GM23338 (cell line): ENCODE data around the gene RAD18. TPM values are rescaled to one million over a fixed set of nuclear protein-coding genes. Genes with fewer than 3 reads are reported as not detected.

ENCODE experiments used
- ATAC-seq: fragments of 200-7000 bp; cut with Tn5 transposase; 3 replicates; pipeline ENCODE4 v1.9.1; 2020
- DNase-seq: peaks from one replicate; pipeline ENCODE4 v3.0.0-alpha.2; 2015; ENCODE audit warnings: low spot score
- H2AFZ ChIP-seq: fragments of 200-600 bp; sonication (generic); 2 replicates; pipeline ENCODE4 v1.8.0; 2016; ENCODE audit warnings: antibody characterized with exemption, mild to moderate bottlenecking, moderate library complexity
- H3F3A ChIP-seq: fragments of 200-600 bp; sonication (generic); replicated peaks from 2 replicates; pipeline ENCODE4 v1.8.0; 2017; ENCODE audit warnings: antibody characterized with exemption, mixed run types, low read depth
- H3K27ac ChIP-seq: fragments of 200-600 bp; sonication (generic); 2 replicates; pipeline ENCODE4 v1.6.1; 2016; ENCODE audit warnings: low read depth
- H3K27me3 ChIP-seq: fragments of 200-600 bp; sonication (generic); 2 replicates; pipeline ENCODE4 v1.8.0; 2016; ENCODE audit warnings: mild to moderate bottlenecking, mixed run types, moderate library complexity; ENCODE audit not compliant: insufficient read depth
- H3K36me3 ChIP-seq: fragments of 200-600 bp; sonication (generic); 2 replicates; pipeline ENCODE4 v1.8.0; 2016; ENCODE audit warnings: mild to moderate bottlenecking; ENCODE audit not compliant: insufficient read depth
- H3K4me1 ChIP-seq: fragments of 200-600 bp; sonication (generic); 2 replicates; pipeline ENCODE4 v1.8.0; 2016; ENCODE audit warnings: mild to moderate bottlenecking, moderate library complexity; ENCODE audit not compliant: insufficient read depth
- H3K4me2 ChIP-seq: fragments of 200-600 bp; sonication (generic); 2 replicates; pipeline ENCODE4 v1.7.1; 2017; ENCODE audit warnings: mixed run types
- H3K4me3 ChIP-seq: fragments of 200-600 bp; sonication (generic); 2 replicates; pipeline ENCODE4 v1.6.1; 2016; ENCODE audit warnings: mixed run types
- H3K79me2 ChIP-seq: fragments of 200-600 bp; sonication (generic); replicated peaks from 2 replicates; pipeline ENCODE4 v1.8.0; 2017; ENCODE audit warnings: mild to moderate bottlenecking; ENCODE audit not compliant: insufficient read depth
- H3K9me2 ChIP-seq: fragments of 200-600 bp; sonication (generic); 2 replicates; pipeline ENCODE4 v1.8.0; 2017; ENCODE audit not compliant: insufficient read depth
- H4K20me1 ChIP-seq: fragments of 200-600 bp; sonication (generic); replicated peaks from 2 replicates; pipeline ENCODE4 v1.8.0; 2017; ENCODE audit warnings: mild to moderate bottlenecking; ENCODE audit not compliant: insufficient read depth
- H3K27ac Mint-ChIP-seq: 2 replicates; pipeline ENCODE4 v1.8.0; 2020; ENCODE audit warnings: inconsistent platforms, mild to moderate bottlenecking, moderate library complexity, mixed read lengths
- H3K27me3 Mint-ChIP-seq: 3 replicates; pipeline ENCODE4 v1.8.0; 2022; ENCODE audit warnings: low read depth, mild to moderate bottlenecking, moderate library complexity, mixed read lengths, inconsistent platforms; ENCODE audit not compliant: insufficient read depth, poor library complexity
- H3K36me3 Mint-ChIP-seq: 3 replicates; pipeline ENCODE4 v1.8.0; 2021; ENCODE audit warnings: low read depth, mild to moderate bottlenecking, inconsistent platforms, moderate library complexity, mixed read lengths
- H3K4me1 Mint-ChIP-seq: 3 replicates; pipeline ENCODE4 v1.8.0; 2020; ENCODE audit warnings: mild to moderate bottlenecking, inconsistent platforms, mixed read lengths
- H3K4me3 Mint-ChIP-seq: 3 replicates; pipeline ENCODE4 v1.8.0; 2021; ENCODE audit warnings: moderate library complexity, mild to moderate bottlenecking, inconsistent platforms, mixed read lengths
- H3K9me3 Mint-ChIP-seq: 3 replicates; pipeline ENCODE4 v1.8.0; 2020; ENCODE audit warnings: moderate library complexity, mild to moderate bottlenecking, inconsistent platforms, mixed read lengths
- CREB1 ChIP-seq: fragments of 250-450 bp; sonication (Bioruptor Pico); IDR thresholded peaks from 2 replicates; pipeline ENCODE4 v1.5.0; 2020; ENCODE audit warnings: low read depth, mild to moderate bottlenecking, moderate library complexity
- CTCF ChIP-seq, 2 experiments: fragments of 200-600 bp in 1 of 2; sonication (generic) in 1 of 2; conservative IDR thresholded peaks; 2 replicates each; pipeline versions ENCODE4 v1.5.1 to v1.6.1; 2016 to 2017; ENCODE audit warnings: antibody characterized with exemption in 2 of 2, low read depth in 2 of 2, mild to moderate bottlenecking in 2 of 2, moderate library complexity in 1 of 2
- ETS1 ChIP-seq: IDR thresholded peaks from 2 replicates; pipeline ENCODE4 v1.6.1; 2016; ENCODE audit warnings: antibody characterized with exemption
- EZH2phosphoT487 ChIP-seq: fragments of 200-600 bp; sonication (generic); IDR thresholded peaks from one replicate; pipeline ENCODE4 v1.8.1; 2018; ENCODE audit warnings: antibody characterized with exemption; ENCODE audit not compliant: unreplicated experiment
- JUNB ChIP-seq: IDR thresholded peaks from one replicate; pipeline ENCODE4 v1.6.1; 2016; ENCODE audit warnings: antibody characterized with exemption; ENCODE audit not compliant: unreplicated experiment
- NANOG ChIP-seq: IDR thresholded peaks from 2 replicates; pipeline ENCODE4 v1.6.1; 2016; ENCODE audit warnings: antibody characterized with exemption, borderline replicate concordance
- POLR2AphosphoS5 ChIP-seq: IDR thresholded peaks from 2 replicates; pipeline ENCODE4 v1.6.1; 2016; ENCODE audit warnings: antibody characterized with exemption, low read depth
- STAT1 ChIP-seq: IDR thresholded peaks from one replicate; pipeline ENCODE4 v1.6.1; 2016; ENCODE audit warnings: antibody characterized with exemption; ENCODE audit not compliant: unreplicated experiment
- ZNF114 ChIP-seq: fragments of 250-450 bp; sonication (Bioruptor Pico); IDR thresholded peaks from 2 replicates; pipeline ENCODE4 v1.5.0; 2020; ENCODE audit warnings: mild to moderate bottlenecking, moderate library complexity
- polyA plus RNA-seq: library from polyadenylated mRNA; unstranded; fragments of >200 nt; fragmentation: Nextera tagmentation; extraction: Ambion mirVana; gene quantifications from 2 replicates; pipeline ENCODE4 v1.2.1, GENCODE V29; 2016
- total RNA-seq: library from RNA; depleted of rRNA; stranded (reverse); fragments of >200 nt; shearing (Covaris generic); gene quantifications from 2 replicates; pipeline ENCODE4 v1.2.3, GENCODE V29; 2014
- TF ChIP-seq, protein P1 (sequence below): IDR thresholded peaks from one replicate; pipeline ENCODE4 v1.6.1; 2018; ENCODE audit warnings: antibody characterized with exemption; ENCODE audit not compliant: unreplicated experiment

RAD18 gene
- total and polyA plus RNA-seq, 2 experiments from 2014 or later: 25.4 to 40.1 TPM

DNA sequence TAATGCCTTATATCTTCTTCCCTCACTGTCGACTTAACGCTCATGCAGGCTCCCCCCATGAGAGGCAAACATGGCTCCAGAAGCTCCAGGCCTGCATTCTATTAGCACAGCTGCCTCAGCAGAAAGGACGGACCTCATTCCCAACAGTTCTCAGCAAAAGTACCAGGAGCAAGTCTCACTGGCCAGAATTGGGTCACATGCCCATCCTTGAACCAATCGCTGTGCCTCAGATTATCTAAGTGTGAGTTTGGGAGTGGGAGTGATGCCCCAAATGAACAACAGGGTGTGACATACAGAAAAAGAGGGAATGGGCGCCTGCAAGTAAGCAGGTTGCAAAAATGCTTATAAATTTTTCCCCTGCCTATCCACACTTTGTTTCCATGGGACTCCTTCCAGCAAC lies 4.3 kb upstream of the RAD18 start:
- no peak overlapping the region for H3K4me2 ChIP-seq
- no peaks in the 10 kb centered on the region for H3K9me2 ChIP-seq
- H3K79me2 ChIP-seq: peaks cover 5% of the 10 kb centered on the region
- Mint-ChIP-seq H3K27me3 (peaks cover 15% of the 10 kb centered on the region), H3K4me1 (peaks cover 22% of the 10 kb centered on the region), H3K27ac (no peak overlapping the region), H3K9me3 (no peaks in the 10 kb centered on the region), H3K36me3 (no peaks in the 10 kb centered on the region), H3K4me3 (no peak overlapping the region)
- H4K20me1 ChIP-seq: 0 out of 2 replicates have a peak, but pooled peaks cover 2% of the 10 kb centered on the region
- no peak overlapping the region for H3K27ac ChIP-seq
- no peaks in the 10 kb centered on the region for H3F3A ChIP-seq
- TF ChIP-seq STAT1: no peak
- no peak for TF ChIP-seq POLR2AphosphoS5
- TF ChIP-seq ZNF114 (CRISPR knock-in tag): no peak
- TF ChIP-seq CREB1: no peak
- TF ChIP-seq CTCF (conservative IDR thresholded peaks at IDR 0.05; ENCODE audit: low read depth in 2 of 2): no peak
- TF ChIP-seq, protein P1, sequence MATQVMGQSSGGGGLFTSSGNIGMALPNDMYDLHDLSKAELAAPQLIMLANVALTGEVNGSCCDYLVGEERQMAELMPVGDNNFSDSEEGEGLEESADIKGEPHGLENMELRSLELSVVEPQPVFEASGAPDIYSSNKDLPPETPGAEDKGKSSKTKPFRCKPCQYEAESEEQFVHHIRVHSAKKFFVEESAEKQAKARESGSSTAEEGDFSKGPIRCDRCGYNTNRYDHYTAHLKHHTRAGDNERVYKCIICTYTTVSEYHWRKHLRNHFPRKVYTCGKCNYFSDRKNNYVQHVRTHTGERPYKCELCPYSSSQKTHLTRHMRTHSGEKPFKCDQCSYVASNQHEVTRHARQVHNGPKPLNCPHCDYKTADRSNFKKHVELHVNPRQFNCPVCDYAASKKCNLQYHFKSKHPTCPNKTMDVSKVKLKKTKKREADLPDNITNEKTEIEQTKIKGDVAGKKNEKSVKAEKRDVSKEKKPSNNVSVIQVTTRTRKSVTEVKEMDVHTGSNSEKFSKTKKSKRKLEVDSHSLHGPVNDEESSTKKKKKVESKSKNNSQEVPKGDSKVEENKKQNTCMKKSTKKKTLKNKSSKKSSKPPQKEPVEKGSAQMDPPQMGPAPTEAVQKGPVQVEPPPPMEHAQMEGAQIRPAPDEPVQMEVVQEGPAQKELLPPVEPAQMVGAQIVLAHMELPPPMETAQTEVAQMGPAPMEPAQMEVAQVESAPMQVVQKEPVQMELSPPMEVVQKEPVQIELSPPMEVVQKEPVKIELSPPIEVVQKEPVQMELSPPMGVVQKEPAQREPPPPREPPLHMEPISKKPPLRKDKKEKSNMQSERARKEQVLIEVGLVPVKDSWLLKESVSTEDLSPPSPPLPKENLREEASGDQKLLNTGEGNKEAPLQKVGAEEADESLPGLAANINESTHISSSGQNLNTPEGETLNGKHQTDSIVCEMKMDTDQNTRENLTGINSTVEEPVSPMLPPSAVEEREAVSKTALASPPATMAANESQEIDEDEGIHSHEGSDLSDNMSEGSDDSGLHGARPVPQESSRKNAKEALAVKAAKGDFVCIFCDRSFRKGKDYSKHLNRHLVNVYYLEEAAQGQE: no peak
- no peak for TF ChIP-seq NANOG
- no peak for TF ChIP-seq JUNB
- no peak for TF ChIP-seq EZH2phosphoT487
- 0 out of 2 replicates have a peak overlapping the region, but pooled peaks have one; percentile 23 for H2AFZ ChIP-seq
- peak; percentile 26 for DNase-seq
- no peak for ATAC-seq
- no peaks in the 10 kb centered on the region for H3K27me3 ChIP-seq
- H3K36me3 ChIP-seq: no peaks in the 10 kb centered on the region
- H3K4me3 ChIP-seq: no peak overlapping the region
- peaks cover 6% of the 10 kb centered on the region for H3K4me1 ChIP-seq

GRCh38 chr3:8966820-8967348 lies 3.6 kb upstream of the RAD18 start:
- Histone ChIP-seq H3K27me3 (no peaks in the 10 kb centered on the region), H4K20me1 (0 out of 2 replicates have a peak, but pooled peaks cover 6% of the 10 kb centered on the region), H3K4me3 (no peak overlapping the region), H3K9me2 (no peaks in the 10 kb centered on the region), H3K4me2 (no peak overlapping the region), H3K4me1 (peaks cover 13% of the 10 kb centered on the region), H2AFZ (no peak overlapping the region), H3K36me3 (no peaks in the 10 kb centered on the region), H3K79me2 (peaks cover 12% of the 10 kb centered on the region), H3K27ac (no peak overlapping the region), H3F3A (no peaks in the 10 kb centered on the region)
- ATAC-seq (no peak), DNase-seq (no peak)
- no peaks in the 10 kb centered on the region for H3K36me3 Mint-ChIP-seq
- no peak overlapping the region for H3K4me3 Mint-ChIP-seq
- peaks cover 27% of the 10 kb centered on the region for H3K4me1 Mint-ChIP-seq
- no peaks in the 10 kb centered on the region for H3K9me3 Mint-ChIP-seq
- H3K27me3 Mint-ChIP-seq: peaks cover 13% of the 10 kb centered on the region
- no peak overlapping the region for H3K27ac Mint-ChIP-seq
- TF ChIP-seq ZNF114 (CRISPR knock-in tag) (no peak), ETS1 (no peak)
